ENCODE results near the gene MYO18A. TPM values are rescaled to one million over a fixed set of nuclear protein-coding genes. Genes with fewer than 3 reads are reported as not detected.

Gene MYO18A
- total and polyA plus RNA-seq, 11 donors: 83.5 to 340 (median 300) TPM

DNA sequence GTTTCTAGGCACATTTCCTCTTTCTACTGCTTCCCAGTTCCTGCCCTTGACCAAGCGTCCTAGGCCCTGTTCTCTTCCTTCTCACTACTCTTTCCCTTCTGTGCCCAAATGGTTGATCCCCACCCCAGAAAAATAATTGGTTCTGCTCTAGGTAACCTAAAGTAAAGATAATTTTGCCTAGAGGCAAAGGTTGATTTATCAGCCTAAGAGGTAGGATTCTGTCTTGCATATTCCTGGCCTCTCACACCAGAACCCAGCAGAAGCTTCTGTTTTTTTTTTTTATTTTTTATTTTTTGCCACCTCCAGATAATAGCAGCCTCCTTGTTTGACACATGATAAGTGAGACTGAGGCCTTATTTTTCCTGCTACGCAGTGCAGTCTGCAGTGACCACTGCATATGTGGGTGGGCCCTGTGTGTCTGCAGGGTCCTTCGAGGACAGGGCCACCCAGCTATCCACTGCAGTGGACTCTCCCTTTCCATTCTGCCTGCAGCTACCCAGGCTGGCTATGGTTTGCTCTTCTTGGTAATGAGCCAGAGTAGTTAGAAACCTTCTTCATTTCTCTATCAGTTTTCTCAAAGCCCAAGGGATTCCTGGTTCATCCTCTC lies 136.6 kb downstream of the MYO18A start:
- TF ChIP-seq, protein P1, sequence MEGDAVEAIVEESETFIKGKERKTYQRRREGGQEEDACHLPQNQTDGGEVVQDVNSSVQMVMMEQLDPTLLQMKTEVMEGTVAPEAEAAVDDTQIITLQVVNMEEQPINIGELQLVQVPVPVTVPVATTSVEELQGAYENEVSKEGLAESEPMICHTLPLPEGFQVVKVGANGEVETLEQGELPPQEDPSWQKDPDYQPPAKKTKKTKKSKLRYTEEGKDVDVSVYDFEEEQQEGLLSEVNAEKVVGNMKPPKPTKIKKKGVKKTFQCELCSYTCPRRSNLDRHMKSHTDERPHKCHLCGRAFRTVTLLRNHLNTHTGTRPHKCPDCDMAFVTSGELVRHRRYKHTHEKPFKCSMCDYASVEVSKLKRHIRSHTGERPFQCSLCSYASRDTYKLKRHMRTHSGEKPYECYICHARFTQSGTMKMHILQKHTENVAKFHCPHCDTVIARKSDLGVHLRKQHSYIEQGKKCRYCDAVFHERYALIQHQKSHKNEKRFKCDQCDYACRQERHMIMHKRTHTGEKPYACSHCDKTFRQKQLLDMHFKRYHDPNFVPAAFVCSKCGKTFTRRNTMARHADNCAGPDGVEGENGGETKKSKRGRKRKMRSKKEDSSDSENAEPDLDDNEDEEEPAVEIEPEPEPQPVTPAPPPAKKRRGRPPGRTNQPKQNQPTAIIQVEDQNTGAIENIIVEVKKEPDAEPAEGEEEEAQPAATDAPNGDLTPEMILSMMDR (IDR thresholded peaks at IDR 0.05): no peak
- TF ChIP-seq POLR2A (IDR thresholded peaks at IDR 0.05): no peak
- H3K4me3 ChIP-seq: no peak overlapping the region
- H3K4me1 ChIP-seq: peaks cover 0 to 40% (median 3%) of the 10 kb centered on the region in 12 donors
- H3K27ac ChIP-seq: peak overlapping the region in 1 of 12 donors; percentile 89
- WGBS, 4 donors: 76 to 92% (median 87%) methylated on average over 3 of the region's 3 CpGs
- peaks cover 0 to 14% (median 0%) of the 10 kb centered on the region in 9 donors for H3K27me3 ChIP-seq
- no peaks in the 10 kb centered on the region for H3K9me3 ChIP-seq
- H3K36me3 ChIP-seq: no peaks in the 10 kb centered on the region
- no peak for DNase-seq
- intact Hi-C loops (cut with DNase I): no loop called here
- no peak for ATAC-seq

DNA sequence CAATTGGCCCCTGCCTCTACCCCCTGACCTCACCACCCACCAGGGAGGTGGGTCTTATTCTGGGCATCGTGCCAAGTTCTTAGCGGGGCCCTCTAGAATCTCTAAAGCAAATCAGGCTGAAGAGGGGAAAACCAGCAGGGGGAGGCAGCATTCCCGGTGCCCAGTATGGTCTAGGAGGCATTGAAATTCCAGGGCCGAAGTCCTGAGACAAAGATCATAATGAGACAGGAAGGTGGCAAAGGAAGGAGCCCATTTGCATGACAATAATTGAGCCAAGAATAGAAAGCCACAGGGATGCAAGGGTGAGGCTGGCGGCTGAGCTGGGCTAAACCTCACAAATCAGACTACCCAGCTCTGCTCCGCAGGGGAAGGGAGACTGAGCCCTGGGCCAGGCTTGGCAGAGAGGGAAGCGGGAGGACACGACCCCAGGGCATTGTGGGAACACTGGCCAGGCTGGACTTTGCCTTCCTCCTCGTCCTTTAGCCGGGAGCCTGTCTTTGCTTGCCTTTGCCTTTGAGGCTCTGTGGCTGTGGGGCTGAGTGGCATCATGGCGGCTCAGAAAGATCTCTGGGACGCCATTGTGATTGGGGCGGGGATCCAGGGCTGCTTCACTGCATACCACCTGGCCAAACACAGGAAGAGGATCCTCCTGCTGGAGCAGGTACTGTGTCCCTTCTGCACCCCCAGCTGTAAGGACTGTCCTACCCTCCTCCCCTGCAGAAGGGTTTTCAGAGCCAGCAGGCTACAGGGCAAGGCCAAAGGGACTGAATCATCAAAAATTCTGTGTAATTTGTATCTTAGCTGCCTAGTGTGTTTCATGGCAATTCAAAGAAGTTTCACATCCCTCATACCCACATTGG lies 137.3 kb downstream of the MYO18A start, which contains the start of gene PIPOX:
TSS of gene PIPOX (plus strand) at position 463 of the 860 bp plus-strand sequence. CDS start at position 548, 85 bp downstream.
- H3K9me3 ChIP-seq: no peaks in the 10 kb centered on the region
- intact Hi-C loops (cut with DNase I): no loop called here
- no peaks in the 10 kb centered on the region for H3K36me3 ChIP-seq
- 36 to 41% (median 38%) methylated on average over 10 to 13 of the region's 13 CpGs for WGBS, 4 donors
- H3K4me3 ChIP-seq: peak within 1 kb of the TSS in 1 of 12 donors; percentile 6
- DNase-seq (peak in 1 of 5 donors; percentile 50), ATAC-seq (peak in 3 of 4 donors; percentile 62 to 72 (median 70))
- H3K27me3 ChIP-seq: peaks cover 0 to 20% (median 0%) of the 10 kb centered on the region in 9 donors
- H3K27ac ChIP-seq: peak within 1 kb of the TSS in 2 of 12 donors; percentile 20 to 89
- H3K4me1 ChIP-seq: peaks cover 0 to 40% (median 3%) of the 10 kb centered on the region in 12 donors
- TF ChIP-seq, protein P1 (IDR thresholded peaks at IDR 0.05): no peak
- no peak for TF ChIP-seq POLR2A (IDR thresholded peaks at IDR 0.05)

DNA sequence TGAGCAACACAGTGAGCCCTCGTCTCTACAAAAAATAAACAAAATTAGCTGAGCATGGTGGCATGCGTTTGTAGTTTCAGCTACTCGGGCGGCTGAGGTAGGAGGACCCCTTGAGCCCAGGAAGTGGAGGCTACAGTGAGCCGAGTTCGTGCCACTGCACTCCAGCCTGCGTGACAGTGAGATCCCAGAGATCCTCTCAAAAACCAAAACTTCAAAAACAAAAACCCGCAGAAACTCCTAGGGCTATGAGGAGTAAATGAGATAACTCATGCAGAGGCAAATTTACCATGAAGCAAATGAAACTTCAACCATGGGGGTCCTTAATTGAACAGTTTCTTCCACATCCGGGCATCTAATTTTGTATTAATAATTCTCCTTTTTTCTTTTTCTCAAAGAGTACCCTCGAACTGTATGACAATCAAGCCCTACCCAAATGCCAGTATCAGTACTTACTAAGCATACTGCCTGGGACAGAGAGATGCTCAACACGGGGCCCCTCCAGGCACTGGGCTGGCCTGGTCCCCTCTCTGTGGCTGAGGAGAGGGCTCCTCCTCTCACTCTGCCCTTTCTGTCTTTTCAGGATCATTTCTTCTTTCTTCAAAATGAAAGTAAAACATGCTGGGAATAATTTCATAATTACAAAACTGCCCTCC lies 138.0 kb downstream of the MYO18A start:
- Histone ChIP-seq H3K4me3 (peak overlapping the region in 1 of 12 donors; percentile 6), H3K36me3 (no peaks in the 10 kb centered on the region), H3K4me1 (peaks cover 0 to 40% (median 3%) of the 10 kb centered on the region in 12 donors), H3K9me3 (no peaks in the 10 kb centered on the region), H3K27ac (peak overlapping the region in 1 of 12 donors; percentile 89), H3K27me3 (peaks cover 0 to 26% (median 0%) of the 10 kb centered on the region in 9 donors)
- intact Hi-C loops (cut with DNase I): no loop called here
- WGBS, 4 donors: 85 to 86% (median 86%) methylated on average over 11 of the region's 11 CpGs
- ATAC-seq: no peak
- TF ChIP-seq, protein P1 (IDR thresholded peaks at IDR 0.05): no peak
- no peak for TF ChIP-seq POLR2A (IDR thresholded peaks at IDR 0.05)
- DNase-seq: no peak
